CD4-positive, alpha-beta T cell treated with Interleukin-15 for 4 hours (primary cell): ENCODE results near the gene CMSS1.
"Not testable (repeated sequence)": the region's sequence is repeated elsewhere in the genome, so short reads cannot be mapped to it uniquely, and the experiment has no call there.

Experiments
- DNase-seq: peaks from one replicate; pipeline ENCODE4 v3.0.0-alpha.2; 2020; ENCODE audit warnings: low spot score

CMSS1 gene

DNA sequence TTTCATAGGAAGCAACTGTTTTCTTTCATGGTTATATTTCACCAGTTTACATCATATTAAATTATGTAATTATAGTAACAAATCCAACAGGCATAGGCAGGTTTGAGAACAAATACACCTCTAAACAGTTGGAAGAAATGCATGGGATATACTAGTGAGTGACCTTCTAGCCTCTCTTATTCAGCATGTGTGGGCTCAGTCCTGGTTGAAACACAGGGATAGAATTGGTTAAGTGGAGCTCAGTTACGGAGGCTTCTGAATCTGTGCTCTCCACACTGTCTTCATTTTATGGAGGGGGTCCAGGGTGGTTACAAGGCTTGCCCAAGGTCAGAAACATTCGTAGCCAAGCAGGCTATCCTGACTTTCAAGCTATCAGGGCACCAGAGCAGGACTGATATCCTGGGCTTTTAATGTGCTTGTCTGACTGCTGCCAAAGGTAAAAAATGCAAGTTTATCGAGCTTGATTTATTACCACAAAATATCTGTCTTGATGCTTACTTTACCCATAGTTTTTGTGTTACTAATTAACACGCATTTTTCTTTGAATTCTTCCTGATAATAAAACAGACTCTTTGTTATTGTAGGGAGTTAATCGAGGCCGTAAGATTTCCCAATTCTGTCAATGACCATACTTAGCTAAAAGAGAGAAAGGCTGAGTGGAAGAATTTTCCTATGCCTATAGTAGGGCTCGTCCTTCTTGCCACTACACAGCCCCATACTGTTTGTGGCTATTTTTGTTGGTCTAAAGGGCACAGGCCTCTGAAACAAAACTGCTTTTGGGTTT, 207.1 kb downstream of the CMSS1 start:
- no peak for DNase-seq

GRCh38 chr3:100027321-100027720, 209.7 kb downstream of the CMSS1 start:
- no peak for DNase-seq

- no peak for DNase-seq
Measured at GRCh38 chr3:100029052-100029451, 211.4 kb downstream of the CMSS1 start.

DNA sequence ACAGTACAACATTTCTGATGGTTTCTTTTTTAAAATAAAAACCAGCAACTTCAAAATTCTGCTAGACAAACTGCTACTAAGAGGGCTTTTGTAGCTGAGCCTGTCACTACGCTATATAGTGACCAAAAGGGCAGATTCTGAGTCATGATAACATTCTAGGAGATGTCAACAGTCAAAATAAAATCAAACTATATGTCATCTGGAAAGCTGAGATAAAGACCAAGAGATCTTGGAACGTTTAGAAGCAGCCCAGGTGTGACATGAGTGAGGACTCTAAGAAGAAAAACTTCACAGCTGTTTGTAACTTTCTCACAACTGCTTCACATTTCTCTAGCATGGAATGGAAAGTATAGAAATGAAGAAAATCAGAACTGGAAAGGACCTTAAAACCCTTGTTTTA, 212.0 kb downstream of the CMSS1 start:
- DNase-seq: no peak

DNA sequence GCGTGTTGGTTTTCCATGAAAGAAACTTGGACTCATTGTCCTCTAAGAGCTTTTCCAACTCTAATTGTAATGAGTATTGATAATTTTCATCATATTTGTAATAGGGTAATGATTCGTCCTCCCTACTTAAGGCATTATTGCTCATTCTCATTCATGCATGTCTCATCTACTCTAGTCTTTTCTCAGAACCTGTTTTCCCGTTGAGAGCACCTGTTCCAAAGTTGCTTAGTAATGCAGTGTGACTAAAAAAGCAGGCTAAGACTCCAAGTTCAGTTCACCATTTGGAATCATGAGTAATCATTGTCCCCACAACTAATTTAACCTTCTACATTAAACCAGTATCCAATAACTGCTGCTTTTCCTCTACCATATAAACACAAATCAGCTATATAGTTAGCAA, 212.7 kb downstream of the CMSS1 start:
- DNase-seq: no peak

DNA sequence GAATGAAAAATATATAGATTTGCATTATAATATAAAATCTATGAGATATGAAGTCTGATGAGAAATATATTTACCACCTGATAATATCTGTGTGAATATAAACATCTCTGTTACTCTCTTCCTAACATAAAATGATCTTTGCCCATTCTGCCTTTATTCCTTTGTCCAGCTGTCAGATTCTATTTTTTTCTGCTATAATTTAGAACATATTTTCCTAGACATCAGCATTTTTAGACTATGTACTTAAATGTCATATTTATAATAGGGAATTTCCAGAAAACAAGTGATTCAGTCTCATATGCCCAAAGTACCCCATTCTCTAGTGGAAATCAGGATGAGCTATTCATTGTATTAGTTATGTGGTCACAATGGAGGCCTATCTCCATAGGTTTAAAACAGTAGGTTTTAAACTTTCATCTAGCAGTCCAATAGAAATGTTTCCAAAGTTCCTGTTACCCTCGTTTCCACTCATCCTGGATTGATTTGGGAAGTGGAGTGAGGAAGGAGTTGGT, 213.3 kb downstream of the CMSS1 start:
- DNase-seq: no peak

- no peak for DNase-seq
Measured at GRCh38 chr3:100032243-100032642, 214.6 kb downstream of the CMSS1 start.

GRCh38 chr3:100033184-100033583, 215.5 kb downstream of the CMSS1 start:
- DNase-seq: no peak

DNA sequence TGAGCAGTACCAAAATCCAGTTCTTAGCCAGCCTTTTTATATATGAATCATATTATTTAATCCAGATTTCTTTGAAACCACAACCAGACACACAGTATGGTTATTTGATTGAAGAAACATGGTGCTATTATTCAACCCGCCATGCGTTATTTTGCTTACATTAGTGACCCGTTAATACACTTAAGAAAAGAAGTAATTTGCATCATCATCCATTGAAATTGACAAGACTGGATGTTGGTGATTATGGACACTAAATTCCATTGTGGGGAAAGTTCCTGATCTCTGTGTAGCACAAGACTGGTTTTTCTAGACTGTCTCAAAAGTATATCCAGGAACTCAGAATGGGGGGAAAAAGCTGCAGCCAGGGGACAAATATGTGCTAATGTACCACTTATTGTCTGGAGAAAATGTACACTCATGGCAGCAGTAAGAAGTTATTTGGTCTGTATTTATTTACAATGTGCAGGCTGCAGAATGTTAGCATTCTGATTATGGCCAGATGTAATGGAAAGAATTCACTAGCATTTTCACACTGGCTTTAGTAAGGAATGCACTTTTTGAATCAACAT, 216.3 kb downstream of the CMSS1 start:
- no peak for DNase-seq

GRCh38 chr3:100039075-100039474, 221.4 kb downstream of the CMSS1 start:
- no peak for DNase-seq

- no peak for DNase-seq
Measured at GRCh38 chr3:100040451-100041225, 223.0 kb downstream of the CMSS1 start.

DNA sequence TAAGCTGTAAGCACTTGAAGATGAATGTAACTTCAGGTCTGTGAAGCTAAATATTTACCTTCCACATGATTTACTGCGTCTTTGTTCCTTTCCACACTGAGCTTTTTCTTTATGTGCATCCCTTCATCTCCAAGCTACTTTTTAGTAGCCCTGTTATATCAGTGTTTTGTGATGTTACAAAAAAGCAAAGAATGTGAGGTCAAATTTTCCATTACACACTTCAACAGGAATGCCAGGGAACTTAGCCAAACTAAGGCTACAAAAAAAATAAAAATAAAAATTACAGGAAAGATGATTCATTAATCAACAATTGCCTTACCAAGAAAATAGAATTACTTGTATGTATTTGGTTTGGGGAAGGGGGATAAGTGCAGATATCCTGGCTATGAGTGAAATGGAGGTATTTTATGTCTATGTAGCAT, 223.7 kb downstream of the CMSS1 start:
- DNase-seq: no peak

GRCh38 chr3:100042166-100042981, 224.7 kb downstream of the CMSS1 start:
- DNase-seq: no peak

DNA sequence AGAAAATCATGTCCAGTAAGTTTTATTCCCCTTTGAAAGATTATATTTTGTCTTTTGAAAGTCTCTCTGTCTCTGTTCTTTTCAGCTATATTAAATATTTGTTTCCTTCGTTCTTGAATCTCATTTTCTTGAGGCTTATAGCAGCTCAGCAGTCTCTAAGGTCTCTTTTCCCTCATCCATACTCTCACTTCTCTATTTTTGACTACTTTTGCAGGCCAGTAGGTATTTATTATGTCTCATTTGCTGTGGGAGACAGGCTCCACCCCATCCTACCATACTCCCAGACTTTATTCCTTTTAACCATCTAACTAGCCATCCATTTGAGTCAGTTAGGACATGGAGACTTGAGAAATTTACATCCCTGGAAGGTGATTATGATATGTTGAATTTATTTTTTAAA, 225.6 kb downstream of the CMSS1 start:
- DNase-seq: no peak

GRCh38 chr3:100044369-100044768, 226.7 kb downstream of the CMSS1 start:
- peak; percentile 5 for DNase-seq

DNA sequence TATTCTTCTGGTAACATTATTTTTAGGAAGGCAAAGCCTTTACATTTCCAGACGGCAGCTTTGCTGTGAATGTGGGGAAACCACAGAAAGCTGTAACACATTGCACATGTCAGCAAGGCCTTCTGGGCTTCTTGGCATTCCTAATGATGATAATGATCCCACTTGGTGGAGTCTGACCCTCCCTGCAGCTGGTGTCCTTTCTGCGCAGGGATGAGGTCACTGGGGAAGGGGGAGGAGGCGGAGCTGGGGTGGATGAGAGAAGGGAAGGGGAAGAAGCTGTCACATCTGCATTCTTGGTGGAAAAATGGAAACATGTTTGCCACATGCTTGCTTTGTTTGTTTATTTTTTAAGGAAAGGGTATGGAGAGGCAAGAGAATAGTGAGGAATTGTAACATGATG, 228.0 kb downstream of the CMSS1 start:
- no peak for DNase-seq

DNA sequence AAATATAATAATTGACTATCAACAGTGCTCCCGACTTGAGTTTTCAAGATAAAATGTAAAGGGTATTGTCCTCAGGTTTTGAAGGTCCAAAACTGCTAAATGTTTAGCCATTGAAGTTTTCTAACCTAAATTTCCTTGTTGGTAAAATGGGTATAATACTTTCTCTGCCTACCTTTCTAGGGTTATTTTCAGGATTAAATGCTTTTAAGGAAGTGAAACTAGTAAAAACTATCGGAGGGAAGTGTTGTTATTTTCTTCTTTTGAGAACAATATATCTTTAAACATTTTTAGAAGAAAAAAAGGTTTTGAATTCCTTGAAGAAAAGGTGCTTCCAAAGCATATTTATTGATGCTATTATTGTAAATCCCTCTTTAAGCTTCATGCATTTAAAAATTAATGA, 229.3 kb downstream of the CMSS1 start:
- DNase-seq: no peak

DNA sequence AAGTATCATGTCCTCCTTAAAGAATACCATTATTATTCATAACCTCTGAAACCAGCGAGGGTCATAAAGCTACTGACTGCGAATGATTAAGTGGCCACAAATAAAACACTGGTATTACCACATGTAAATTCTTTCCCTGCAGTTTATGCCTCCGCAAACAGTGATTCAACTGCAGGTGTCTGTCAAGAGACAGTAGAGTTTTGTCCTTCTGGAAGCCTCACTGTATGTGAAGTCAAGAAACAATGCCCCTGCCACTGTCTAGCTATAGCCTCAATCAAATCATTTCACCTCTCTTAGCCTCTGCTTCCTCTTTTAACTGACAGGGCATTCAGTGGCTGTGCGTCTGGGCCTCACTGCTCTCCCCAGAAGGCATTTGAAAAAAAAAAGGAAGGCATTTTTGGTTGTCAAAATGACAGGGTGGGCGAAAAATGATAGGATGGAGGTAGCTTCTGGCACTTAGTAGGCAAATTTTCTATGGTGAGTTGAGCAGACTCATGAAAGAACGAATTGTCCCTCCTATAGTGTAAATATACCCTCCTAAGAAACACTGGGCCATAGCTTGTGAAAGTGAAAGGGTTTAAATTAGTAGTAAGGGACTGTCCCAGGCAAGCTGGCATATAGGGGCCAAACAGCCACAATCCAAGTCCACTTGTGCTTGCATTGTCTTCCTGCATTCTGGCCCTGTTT, 229.9 kb downstream of the CMSS1 start:
- no peak for DNase-seq

GRCh38 chr3:100048248-100048647, 230.6 kb downstream of the CMSS1 start:
- no peak for DNase-seq

GRCh38 chr3:100051513-100051912, 233.9 kb downstream of the CMSS1 start:
- DNase-seq: not testable (repeated sequence)

DNA sequence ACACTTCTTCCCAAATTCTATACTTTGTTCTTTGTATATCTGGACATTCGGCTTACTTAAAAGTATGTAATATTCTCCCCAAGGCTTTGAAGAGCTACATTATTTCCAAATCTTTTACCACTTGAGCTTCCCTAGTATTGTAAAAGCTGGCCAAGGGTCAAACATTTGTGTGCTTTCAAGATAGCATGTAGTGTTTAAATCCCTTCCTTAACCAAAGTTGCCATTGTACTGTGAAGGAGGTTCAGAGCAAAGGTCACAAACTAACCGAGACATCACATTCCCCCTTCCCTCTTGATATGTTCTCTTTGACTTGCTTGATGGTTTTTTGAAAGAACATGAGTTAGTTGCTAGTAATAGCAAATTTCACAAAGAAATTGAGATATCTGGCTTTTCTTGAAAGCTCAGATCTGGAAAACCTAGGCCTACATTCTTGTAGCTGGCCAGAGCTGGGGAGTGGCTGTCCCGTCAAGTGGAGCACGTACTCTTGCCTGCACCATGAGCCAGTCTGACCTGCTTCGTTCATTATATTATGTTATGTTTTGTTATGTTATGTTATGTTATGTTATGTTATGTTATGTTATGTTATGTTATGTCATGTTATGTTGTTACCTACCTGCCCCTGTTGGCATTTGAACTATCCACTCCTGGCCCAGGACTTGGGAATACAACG, 236.4 kb downstream of the CMSS1 start:
- DNase-seq: no peak
